ENCODE measurements around the gene PTCH1.

PTCH1 gene

GRCh38 chr9:95462249-95463147 is 54.3 kb downstream of the PTCH1 start:
- DNase-seq (ENCODE audit: low spot score), result no peak

- DNase-seq (ENCODE audit: low spot score), result no peak
Measured at GRCh38 chr9:95461448-95462248, 55.1 kb downstream of the PTCH1 start.

- no peak for DNase-seq (ENCODE audit: low spot score)
Measured at GRCh38 chr9:95460518-95461164, 56.1 kb downstream of the PTCH1 start.

DNA sequence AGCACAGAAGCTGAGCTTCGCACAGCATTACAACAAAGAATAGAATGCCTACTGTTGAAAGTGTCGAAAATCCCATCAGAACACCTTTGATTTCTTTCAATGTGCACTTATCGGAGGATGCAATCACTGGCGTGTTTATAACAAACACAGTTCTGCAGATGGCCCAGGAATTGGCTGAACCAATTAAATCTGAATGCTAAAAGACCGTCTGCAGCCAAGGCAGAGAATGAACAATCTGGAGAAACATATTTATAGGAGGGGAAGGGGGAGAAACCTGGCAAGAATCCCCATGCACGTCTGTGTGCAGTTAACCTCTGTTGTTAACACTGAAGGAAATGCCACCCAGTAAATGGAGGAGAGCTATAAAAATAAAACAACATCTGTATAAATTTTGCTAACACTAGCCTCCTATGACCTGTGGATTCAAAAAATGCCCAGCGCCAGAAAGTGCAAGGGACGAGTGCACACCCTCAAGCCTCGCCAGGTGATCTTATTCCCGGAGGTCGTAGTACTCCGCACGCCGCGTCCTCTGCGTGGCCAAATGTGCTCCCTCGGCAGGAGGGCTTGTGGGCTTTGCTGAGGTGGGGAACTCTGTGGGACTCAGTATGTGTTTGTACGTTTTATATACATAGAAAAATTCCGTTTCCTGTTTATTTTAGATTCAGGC is 56.8 kb downstream of the PTCH1 start:
- DNase-seq (ENCODE audit: low spot score), result no peak

DNA sequence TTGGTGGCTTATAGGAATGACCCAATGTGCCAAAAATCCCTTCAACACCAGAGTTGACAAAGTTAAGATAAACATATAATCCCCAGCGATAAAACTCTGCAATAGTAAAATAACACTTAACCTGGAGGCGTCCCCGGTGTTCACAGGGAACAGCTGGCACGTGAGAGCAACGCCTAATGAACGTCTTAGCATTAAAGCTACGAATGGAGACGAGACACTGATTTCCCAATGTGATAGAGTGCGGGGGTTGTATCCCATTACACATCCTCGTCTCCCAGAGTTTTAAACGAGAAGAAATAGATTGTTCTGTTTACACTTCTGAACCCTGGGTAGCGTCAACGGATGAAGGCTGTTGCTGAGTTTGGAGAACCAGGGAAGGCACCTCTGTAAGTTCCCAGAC is 57.6 kb downstream of the PTCH1 start:
- DNase-seq (ENCODE audit: low spot score), result no peak

GRCh38 chr9:95458666-95459065 is 58.1 kb downstream of the PTCH1 start:
- DNase-seq (ENCODE audit: low spot score), result no peak

DNA sequence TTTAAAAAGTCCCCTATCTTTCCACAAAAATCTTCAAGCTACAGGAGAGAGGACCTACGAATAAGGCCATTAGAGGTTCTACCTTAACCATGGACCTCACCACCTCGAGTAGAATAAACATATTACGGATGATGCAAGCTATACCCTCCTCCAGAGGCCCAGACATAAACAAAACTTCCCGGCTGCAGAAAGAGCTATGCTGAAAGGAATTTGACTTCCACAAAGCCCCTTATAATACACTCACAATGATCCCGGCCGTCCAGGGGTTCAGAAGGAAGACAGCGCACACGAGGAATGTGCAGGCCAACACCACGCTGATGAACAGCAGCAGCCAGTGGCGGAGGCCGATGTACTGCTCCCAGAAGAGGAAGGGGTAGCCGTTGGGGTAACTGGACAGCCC is 59.0 kb downstream of the PTCH1 start:
- no peak for DNase-seq (ENCODE audit: low spot score)

DNA sequence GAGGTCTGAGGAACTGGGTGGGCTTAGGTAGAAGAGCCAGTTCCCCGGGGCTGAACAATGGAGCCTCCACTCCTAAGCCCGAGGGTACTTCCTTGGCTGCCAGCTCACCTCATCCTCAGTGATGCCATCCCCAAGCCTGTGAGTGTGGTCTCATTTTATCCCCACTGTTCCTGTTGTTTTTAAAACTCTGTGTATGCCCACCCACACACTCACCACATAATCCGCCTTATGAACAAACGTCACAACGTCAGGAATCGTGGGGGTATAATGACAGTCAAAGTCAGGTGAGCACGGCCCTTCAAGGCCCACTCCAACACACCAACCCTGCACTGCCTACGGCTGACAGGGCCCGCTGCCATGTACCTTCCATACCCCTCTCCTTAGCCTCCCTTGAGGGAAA is 61.1 kb downstream of the PTCH1 start:
- DNase-seq (ENCODE audit: low spot score), result no peak

DNA sequence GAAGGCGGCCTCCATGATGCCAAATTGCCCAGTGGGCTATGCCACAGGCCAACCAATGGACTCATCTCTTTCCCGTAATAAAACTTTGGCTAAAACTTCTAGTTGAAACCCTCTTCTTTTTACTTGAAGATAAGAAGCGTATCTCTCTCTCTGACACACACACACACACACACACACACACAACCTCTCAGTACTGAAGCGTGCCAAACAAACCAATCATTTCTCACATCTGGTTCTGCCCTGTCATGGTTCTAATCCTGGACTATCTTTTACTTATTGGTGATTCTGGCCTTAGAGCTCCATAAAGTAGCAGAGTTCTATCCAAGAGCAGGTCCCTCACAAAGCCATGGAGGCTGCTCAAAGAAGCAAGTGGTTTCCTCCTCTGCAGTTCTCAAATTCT is 64.6 kb downstream of the PTCH1 start:
- no peak for DNase-seq (ENCODE audit: low spot score)

DNA sequence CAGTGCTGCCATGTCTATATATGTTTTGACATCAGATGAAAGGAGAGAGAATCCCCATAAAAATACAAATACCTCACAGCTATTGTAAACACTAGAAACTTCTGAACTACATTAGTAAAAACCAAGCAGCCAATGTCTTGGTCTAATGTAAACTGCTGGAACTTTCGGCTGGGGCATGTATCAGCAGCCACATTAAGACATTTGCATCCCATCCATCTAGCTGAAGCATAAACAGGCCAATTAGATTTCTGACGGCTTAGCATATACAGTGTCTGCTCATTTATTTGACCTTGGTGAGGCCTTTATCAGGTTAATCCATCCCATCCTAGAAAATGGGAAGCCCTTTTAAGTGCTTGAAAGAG is 65.7 kb downstream of the PTCH1 start:
- DNase-seq (ENCODE audit: low spot score), result no peak

DNA sequence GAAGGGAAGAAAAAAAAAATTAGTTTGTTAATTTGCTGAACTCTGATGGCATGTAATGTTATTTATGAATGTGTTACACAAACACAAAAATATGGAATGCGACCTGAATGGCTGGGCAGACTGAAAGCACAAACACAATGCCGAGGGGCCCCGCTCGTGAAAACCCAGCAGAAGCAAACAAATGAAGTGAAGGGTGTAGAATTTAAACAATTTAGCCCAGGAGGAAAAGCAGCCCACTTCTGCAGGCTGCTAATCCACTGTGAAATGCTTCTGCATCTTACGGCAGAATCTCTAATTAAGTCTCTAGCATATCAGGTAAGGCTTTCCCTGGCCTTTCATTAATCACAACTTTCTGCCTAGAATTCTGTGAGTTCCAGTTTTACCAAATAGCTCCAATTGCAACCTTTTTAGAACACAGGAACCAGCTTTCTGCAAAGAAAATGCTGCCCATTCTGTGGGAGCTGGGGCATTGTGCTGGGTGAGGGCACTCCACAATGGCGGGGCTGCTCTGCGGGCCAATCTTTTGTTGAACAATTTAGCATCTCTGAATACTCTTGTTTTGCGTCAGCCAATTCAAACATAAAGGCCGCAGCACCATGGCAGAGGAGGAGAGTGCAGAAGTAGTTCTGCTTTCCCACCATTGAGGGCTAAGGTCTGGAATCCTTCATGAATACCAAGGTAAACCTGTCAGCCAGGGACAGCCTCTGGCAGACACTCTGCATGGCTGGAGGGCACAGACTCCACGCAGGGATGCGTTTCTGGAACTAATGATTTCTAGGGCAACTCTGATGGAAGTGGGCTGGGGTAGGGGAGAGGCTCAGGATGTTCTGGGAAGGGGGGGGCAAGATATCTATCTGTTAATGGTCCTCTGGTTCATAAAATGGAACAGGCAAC is 66.4 kb downstream of the PTCH1 start:
- DNase-seq (ENCODE audit: low spot score), result no peak

- no peak for DNase-seq (ENCODE audit: low spot score)
Measured at GRCh38 chr9:95449016-95449415, 67.8 kb downstream of the PTCH1 start.

GRCh38 chr9:95447660-95448420 is 68.9 kb downstream of the PTCH1 start:
- DNase-seq (ENCODE audit: low spot score), result no peak

DNA sequence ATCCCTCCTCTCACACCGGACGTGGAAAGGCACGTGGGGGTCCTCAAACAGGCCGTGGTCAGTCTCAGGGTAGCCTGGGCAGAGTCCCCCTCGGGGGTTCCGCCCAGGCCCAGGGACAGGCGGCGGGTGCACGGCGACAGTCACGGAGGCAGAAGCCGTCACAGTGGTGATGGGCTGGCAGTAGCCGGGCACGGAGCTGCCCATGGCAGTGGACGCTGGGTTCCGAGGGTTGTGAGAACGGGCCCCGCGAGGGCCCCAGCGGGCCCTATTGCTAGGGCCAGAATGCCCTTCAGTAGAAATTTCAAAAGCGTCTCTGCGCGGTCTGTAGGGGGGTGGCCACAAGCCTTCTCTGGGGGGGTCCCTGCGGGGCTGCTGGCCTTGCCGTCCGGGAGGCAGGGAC is 69.8 kb downstream of the PTCH1 start:
- DNase-seq (ENCODE audit: low spot score), result no peak

DNA sequence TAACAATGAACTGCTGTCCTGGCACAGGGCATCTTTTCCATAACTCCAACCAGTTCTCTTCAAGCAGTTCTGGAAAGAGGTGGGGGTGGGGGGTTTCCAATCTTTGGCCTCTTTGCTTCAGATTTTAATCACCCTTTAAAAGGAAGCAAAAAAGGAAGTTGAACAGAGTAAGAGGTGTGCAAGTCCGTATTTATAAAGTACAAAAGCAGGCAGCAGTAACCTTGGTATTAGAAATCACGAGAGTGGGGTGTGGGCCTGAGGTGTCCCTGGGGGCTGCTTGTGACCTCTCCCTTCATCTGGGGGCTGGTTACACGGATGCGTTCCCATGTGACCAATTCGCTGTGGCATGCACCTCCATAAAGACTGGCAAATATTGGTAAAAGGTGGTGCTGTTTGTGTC is 70.5 kb downstream of the PTCH1 start:
- no peak for DNase-seq (ENCODE audit: low spot score)

DNA sequence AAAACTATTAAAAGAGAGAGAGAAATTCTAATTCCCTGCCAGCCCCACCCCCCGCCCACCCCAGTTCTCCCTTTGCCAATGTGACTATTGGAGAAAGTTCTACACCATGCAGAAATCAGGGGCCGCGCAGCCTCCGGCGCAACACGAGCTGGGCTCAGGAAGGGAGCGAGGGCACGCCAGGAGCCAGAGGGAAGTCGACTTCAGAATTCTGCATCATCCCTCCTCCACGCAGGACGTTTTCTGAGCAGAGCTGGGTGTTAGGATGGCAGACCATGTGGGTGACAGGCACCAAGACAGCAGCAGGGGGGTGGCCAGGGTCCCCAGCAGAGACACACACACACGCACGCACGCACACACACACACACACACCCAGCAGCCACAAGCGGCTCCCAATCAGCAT is 72.6 kb downstream of the PTCH1 start:
- no peak for DNase-seq (ENCODE audit: low spot score)

DNA sequence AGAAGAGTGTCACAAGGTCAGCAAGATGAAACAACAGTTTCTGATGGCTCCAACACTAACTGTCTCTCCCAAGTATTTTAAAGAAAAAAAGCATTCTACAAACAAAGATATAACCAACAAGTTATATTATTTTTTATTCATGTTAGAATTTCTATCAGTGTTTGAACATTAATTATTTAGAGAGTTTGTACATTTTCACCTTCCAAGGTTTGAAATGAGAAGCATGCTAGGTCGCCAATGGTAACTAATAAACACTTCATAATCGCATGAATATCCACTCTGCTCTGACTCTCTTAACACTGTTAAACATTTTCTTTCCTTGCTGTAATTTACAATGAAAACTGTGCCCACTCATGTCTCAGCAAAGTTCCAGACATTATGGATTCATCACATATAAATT is 73.5 kb downstream of the PTCH1 start:
- no peak for DNase-seq (ENCODE audit: low spot score)

DNA sequence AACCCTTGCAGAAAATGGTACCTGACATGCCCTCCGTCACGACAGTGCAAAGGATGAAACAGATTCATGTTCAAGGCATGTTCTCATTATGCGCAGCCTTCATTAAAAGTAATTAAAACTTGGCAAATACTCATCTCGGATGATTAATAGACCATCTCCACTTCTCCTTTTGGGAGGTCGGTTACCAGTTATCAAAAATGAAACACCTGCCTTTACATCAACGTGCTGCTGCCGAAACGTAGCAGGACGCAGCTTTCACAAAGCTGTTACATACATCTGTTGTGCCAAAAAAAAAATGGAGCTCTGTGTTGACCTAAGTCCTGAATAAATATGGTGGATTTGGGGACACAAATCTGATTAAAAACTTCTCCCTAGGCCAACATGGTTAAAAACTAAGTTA is 75.7 kb downstream of the PTCH1 start:
- DNase-seq (ENCODE audit: low spot score), result no peak

DNA sequence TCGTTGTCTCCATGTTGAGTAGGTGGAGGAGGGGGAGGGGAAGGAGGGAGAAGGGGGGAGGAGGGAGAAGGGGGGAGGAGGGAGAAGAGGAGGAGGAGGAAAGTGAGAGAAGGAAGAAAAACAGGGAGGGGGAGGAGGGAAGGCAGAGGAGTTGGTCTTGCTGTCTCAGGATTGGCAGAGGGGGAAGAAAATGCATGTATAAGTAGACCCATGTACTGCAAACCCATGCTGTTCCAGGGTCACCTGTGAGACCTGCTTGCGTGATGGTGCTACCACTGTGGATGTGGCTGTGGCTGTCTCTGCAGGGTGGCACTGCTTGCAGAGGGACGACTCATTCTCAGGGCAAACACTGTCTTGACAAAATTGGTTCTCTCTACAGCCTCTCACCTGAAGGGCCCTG is 76.3 kb downstream of the PTCH1 start:
- DNase-seq (ENCODE audit: low spot score), result no peak

GRCh38 chr9:95438561-95439357 is 78.0 kb downstream of the PTCH1 start:
- DNase-seq (ENCODE audit: low spot score), result no peak
